HepG2 (cell line): Measurements from ENCODE around the gene SCGB1C2. TPM values are rescaled to one million over a fixed set of nuclear protein-coding genes. Genes with fewer than 3 reads are reported as not detected.

Experiments used
- MEF2D ChIP-seq: sonication (generic); formaldehyde crosslinking; IDR thresholded peaks from 2 replicates; pipeline ENCODE4 v1.5.1; 2020; ENCODE audit warnings: mild to moderate bottlenecking, missing genetic modification reagents
- NCOR1 ChIP-seq: fragments of 200-600 bp; sonication (generic); IDR thresholded peaks from 2 replicates; pipeline ENCODE4 v1.7.0; 2017; ENCODE audit warnings: antibody characterized with exemption, low read length, borderline replicate concordance
- NPAS2 ChIP-seq: sonication (generic); formaldehyde crosslinking; IDR thresholded peaks from 2 replicates; pipeline ENCODE4 v1.8.0; 2022; ENCODE audit warnings: mild to moderate bottlenecking, missing genetic modification reagents, borderline replicate concordance
- SUZ12 ChIP-seq: fragments of 150-350 bp; IDR thresholded peaks from 2 replicates; pipeline ENCODE4 v1.6.1; 2014; ENCODE audit warnings: low read depth, low read length
- ZNF629 ChIP-seq: sonication (generic); formaldehyde crosslinking; conservative IDR thresholded peaks from 2 replicates; pipeline ENCODE4 v1.5.0; 2020; ENCODE audit warnings: missing genetic modification reagents
- polyA plus RNA-seq, 8 experiments: library from polyadenylated mRNA; depleted of rRNA in 3 of 8; stranded (reverse) in 7 of 8; unstranded in 1 of 8; fragments of >200 nt; fragmentation: Illumina TruSeq in 4 of 8; extraction: Trizol in 4 of 8; gene quantifications; 2 replicates each; pipeline versions ENCODE4 v1.2.1 to v1.2.3, GENCODE V29; 2011 to 2016; ENCODE audit warnings: low read depth in 4 of 8, missing spikeins in 1 of 8, mixed read lengths in 1 of 8; ENCODE audit not compliant: insufficient read depth in 1 of 8
- small RNA-seq, 3 experiments: library from RNA; depleted of rRNA; stranded (forward); fragments of <200 nt; gene quantifications; one replicate each; pipeline ENCODE3, GENCODE V24; 2012; ENCODE audit warnings: low read depth in 2 of 3, low replicate concordance in 1 of 3; ENCODE audit not compliant: insufficient read length in 3 of 3, insufficient read depth in 2 of 3
- total RNA-seq, 5 experiments: library from RNA; depleted of rRNA; stranded (reverse); fragments of >200 nt; fragmentation: Illumina TruSeq; extraction: Trizol; gene quantifications; 2 replicates each; pipeline ENCODE4 v1.2.3, GENCODE V29; 2016; ENCODE audit warnings: low read depth in 1 of 5
- TF ChIP-seq, protein P1 (sequence below): IDR thresholded peaks from 2 replicates; pipeline ENCODE4 v1.6.1; 2016; ENCODE audit warnings: low read depth, missing genetic modification reagents, missing compliant biosample characterization
- TF ChIP-seq, protein P2 (sequence below): conservative IDR thresholded peaks from 2 replicates; pipeline ENCODE4 v1.6.1; 2018; ENCODE audit warnings: missing genetic modification reagents
- TF ChIP-seq, protein P3 (sequence below): fragments of 450-650 bp; IDR thresholded peaks from 2 replicates; pipeline ENCODE4 v1.6.1; 2017
- TF ChIP-seq, protein P4 (sequence below): IDR thresholded peaks from 2 replicates; pipeline ENCODE4 v1.6.1; 2018; ENCODE audit warnings: missing genetic modification reagents

SCGB1C2 gene
- total and polyA plus RNA-seq, 2 of the 13 experiments (the other 11 are each of a cell fraction or from before 2014, with no cell fraction given) = not detected

DNA sequence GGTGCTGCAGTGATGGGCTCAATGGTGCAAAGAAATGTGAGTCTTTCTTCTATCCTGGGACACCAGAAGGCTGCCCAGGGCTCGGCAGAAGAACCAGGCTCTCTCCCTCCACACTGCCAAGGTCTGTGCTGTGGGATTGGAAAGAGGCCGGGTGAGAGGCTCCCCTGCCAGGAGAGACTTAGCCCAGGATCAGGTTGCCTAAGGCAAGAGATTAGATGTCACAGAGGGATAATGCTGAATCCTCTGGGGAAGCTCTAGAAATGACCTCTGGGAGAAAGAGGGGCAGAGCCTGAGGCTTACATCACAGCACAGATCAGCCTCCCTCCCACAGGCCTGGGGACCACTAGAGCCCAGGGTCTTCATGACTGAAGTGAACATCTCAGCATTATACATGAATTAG, 49.8 kb downstream of the SCGB1C2 start (continued):
- TF ChIP-seq, protein P1, sequence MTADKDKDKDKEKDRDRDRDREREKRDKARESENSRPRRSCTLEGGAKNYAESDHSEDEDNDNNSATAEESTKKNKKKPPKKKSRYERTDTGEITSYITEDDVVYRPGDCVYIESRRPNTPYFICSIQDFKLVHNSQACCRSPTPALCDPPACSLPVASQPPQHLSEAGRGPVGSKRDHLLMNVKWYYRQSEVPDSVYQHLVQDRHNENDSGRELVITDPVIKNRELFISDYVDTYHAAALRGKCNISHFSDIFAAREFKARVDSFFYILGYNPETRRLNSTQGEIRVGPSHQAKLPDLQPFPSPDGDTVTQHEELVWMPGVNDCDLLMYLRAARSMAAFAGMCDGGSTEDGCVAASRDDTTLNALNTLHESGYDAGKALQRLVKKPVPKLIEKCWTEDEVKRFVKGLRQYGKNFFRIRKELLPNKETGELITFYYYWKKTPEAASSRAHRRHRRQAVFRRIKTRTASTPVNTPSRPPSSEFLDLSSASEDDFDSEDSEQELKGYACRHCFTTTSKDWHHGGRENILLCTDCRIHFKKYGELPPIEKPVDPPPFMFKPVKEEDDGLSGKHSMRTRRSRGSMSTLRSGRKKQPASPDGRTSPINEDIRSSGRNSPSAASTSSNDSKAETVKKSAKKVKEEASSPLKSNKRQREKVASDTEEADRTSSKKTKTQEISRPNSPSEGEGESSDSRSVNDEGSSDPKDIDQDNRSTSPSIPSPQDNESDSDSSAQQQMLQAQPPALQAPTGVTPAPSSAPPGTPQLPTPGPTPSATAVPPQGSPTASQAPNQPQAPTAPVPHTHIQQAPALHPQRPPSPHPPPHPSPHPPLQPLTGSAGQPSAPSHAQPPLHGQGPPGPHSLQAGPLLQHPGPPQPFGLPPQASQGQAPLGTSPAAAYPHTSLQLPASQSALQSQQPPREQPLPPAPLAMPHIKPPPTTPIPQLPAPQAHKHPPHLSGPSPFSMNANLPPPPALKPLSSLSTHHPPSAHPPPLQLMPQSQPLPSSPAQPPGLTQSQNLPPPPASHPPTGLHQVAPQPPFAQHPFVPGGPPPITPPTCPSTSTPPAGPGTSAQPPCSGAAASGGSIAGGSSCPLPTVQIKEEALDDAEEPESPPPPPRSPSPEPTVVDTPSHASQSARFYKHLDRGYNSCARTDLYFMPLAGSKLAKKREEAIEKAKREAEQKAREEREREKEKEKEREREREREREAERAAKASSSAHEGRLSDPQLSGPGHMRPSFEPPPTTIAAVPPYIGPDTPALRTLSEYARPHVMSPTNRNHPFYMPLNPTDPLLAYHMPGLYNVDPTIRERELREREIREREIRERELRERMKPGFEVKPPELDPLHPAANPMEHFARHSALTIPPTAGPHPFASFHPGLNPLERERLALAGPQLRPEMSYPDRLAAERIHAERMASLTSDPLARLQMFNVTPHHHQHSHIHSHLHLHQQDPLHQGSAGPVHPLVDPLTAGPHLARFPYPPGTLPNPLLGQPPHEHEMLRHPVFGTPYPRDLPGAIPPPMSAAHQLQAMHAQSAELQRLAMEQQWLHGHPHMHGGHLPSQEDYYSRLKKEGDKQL (CRISPR knock-in tag) = no peak
- TF ChIP-seq, protein P2, sequence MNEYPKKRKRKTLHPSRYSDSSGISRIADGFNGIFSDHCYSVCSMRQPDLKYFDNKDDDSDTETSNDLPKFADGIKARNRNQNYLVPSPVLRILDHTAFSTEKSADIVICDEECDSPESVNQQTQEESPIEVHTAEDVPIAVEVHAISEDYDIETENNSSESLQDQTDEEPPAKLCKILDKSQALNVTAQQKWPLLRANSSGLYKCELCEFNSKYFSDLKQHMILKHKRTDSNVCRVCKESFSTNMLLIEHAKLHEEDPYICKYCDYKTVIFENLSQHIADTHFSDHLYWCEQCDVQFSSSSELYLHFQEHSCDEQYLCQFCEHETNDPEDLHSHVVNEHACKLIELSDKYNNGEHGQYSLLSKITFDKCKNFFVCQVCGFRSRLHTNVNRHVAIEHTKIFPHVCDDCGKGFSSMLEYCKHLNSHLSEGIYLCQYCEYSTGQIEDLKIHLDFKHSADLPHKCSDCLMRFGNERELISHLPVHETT (CRISPR knock-in tag) = no peak
- TF ChIP-seq NCOR1 (no peak), SUZ12 (no peak), MEF2D (CRISPR knock-in tag) (no peak), NPAS2 (no peak), ZNF629 (CRISPR knock-in tag) (no peak)
- TF ChIP-seq, protein P3, sequence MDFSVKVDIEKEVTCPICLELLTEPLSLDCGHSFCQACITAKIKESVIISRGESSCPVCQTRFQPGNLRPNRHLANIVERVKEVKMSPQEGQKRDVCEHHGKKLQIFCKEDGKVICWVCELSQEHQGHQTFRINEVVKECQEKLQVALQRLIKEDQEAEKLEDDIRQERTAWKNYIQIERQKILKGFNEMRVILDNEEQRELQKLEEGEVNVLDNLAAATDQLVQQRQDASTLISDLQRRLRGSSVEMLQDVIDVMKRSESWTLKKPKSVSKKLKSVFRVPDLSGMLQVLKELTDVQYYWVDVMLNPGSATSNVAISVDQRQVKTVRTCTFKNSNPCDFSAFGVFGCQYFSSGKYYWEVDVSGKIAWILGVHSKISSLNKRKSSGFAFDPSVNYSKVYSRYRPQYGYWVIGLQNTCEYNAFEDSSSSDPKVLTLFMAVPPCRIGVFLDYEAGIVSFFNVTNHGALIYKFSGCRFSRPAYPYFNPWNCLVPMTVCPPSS = no peak
- TF ChIP-seq, protein P4, sequence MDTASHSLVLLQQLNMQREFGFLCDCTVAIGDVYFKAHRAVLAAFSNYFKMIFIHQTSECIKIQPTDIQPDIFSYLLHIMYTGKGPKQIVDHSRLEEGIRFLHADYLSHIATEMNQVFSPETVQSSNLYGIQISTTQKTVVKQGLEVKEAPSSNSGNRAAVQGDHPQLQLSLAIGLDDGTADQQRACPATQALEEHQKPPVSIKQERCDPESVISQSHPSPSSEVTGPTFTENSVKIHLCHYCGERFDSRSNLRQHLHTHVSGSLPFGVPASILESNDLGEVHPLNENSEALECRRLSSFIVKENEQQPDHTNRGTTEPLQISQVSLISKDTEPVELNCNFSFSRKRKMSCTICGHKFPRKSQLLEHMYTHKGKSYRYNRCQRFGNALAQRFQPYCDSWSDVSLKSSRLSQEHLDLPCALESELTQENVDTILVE (CRISPR knock-in tag) = no peak

Small RNAs within 50 kb of the gene (small RNA-seq; reads per million reads assigned to genes)
- 0 reads per million in 3 experiments for gene RF00026

Other genes starting within 250 kb of the SCGB1C2 start
- gene DOC2B, start 44.1 kb downstream of the SCGB1C2 start, total RNA-seq (2016; rRNA removed; fragmentation: Illumina TruSeq; extraction: Trizol) = 0.22 TPM in 1 of 2 replicates, not detected in the other
- 0.09 and 0.77 TPM in 2 replicates for gene DOC2B, start 44.1 kb downstream of the SCGB1C2 start, polyA plus RNA-seq (2011; rRNA removed)
- gene RPH3AL, start 215.2 kb downstream of the SCGB1C2 start, total RNA-seq (2016; rRNA removed; fragmentation: Illumina TruSeq; extraction: Trizol) = 6.7 and 7.8 TPM in 2 replicates
- gene RPH3AL, start 215.2 kb downstream of the SCGB1C2 start, polyA plus RNA-seq (2011; rRNA removed) = 16.4 and 20.7 TPM in 2 replicates